Measurements from ENCODE around the gene TANK. TPM values are rescaled to one million over a fixed set of nuclear protein-coding genes. Genes with fewer than 3 reads are reported as not detected.

TANK gene
- total RNA-seq, 1 experiment from 2014 or later = 52.5 TPM

DNA sequence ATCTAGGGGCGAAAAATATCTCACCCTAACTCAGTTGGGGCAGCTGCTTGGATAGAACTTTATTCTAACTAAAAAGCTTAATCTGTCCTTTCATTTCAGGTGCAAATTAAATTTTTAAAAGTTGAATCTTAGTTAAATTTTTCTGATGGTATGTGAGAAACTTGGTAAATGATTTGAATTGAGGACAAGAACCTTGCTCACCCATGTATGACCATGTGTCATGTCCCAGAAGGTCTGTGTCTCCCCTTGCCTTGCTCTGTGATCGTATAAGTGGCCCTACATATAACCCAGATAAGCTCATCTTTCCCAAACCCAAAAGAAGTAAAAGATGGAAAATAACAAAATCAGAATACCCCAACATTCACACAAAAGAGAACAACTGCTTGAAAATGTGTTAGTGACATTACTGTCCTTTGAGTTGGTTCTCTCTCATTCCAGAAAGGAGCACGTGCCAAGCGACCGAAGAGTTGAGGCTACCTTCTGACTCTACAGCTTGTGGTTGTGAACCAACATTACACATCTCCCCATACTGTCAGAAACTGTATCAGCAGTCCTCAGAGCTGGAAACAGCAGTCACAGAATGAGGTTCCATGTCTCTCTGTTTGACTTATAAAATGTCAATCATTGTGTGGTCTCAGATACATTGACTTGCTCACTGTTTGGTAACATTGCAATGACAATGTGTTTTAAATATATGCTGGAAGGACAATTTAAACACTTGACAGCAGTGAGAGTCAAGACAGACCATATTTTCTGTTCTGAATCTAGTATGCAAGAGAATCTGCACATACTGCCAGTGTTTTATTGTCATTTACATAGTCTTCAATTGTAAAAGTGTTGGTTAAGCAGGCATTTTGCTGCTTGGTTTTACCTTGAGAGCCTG is 46.3 kb upstream of the TANK start:
- H3K4me2 ChIP-seq (ENCODE audit: low read length) = no peak overlapping the region
- no peaks in the 10 kb centered on the region for H3K9me2 ChIP-seq (ENCODE audit: insufficient read depth)
- H3K4me1 ChIP-seq (ENCODE audit: control insufficient read depth in 1 of 2, insufficient read depth in 2 of 2, low read length in 2 of 2) = peaks cover 0 to 3% of the 10 kb centered on the region in 2 experiments; a peak in 1 of 4 replicates
- ChIA-PET CTCF (no interaction called here), RAD21 (ENCODE audit: low non-redundant PET in 1 of 2, low total read pairs in 2 of 2, uncharacterized antibody in 2 of 2, unreplicated experiment in 2 of 2) (no interaction called here), POLR2A (interaction anchor here (0.6 to 1.4 kb wide), 3 partner anchors 8 to 13 kb away, joined by 3 to 6 read pairs (median 5); no protein-coding TSS in a partner anchor)
- TF ChIP-seq, protein P1, sequence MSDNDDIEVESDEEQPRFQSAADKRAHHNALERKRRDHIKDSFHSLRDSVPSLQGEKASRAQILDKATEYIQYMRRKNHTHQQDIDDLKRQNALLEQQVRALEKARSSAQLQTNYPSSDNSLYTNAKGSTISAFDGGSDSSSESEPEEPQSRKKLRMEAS (IDR thresholded peaks at IDR 0.05) = no peak
- no peak for TF ChIP-seq CEBPB (IDR thresholded peaks at IDR 0.05; ENCODE audit: low read depth)
- TF ChIP-seq JUND (IDR thresholded peaks at IDR 0.05) = no peak
- H3K9me3 ChIP-seq (ENCODE audit: control insufficient read depth in 1 of 2, insufficient read depth in 1 of 2, low read depth in 1 of 2, low read length in 2 of 2) = no peaks in the 10 kb centered on the region
- no TSS peak for BruUV-seq (replicated peaks)
- no peak overlapping the region for H3K9ac ChIP-seq (ENCODE audit: low read length)
- no peaks in the 10 kb centered on the region for H3K36me3 ChIP-seq (ENCODE audit: control insufficient read depth in 1 of 2, insufficient read depth in 2 of 2, low read length in 2 of 2)
- H3K4me3 ChIP-seq (replicated peaks in 1 of 2; ENCODE audit: low read depth in 1 of 2, low read length in 2 of 2) = no peak overlapping the region
- DNase-seq (ENCODE audit: low read depth, low spot score) (no peak), ATAC-seq (no peak)
- H3K27ac ChIP-seq (ENCODE audit: low read depth, low read length) = no peak overlapping the region
- H3K79me2 ChIP-seq (ENCODE audit: insufficient read depth, low read length) = no peaks in the 10 kb centered on the region
- intact Hi-C loops (cut with micrococcal nuclease) = no loop called here
- no peaks in the 10 kb centered on the region for H3K27me3 ChIP-seq (ENCODE audit: insufficient read depth, low read length)
- no peaks in the 10 kb centered on the region for H4K20me1 ChIP-seq (ENCODE audit: insufficient read depth)
- H2AFZ ChIP-seq (ENCODE audit: low read depth, low read length, poor library complexity, severe bottlenecking) = no peak overlapping the region

DNA sequence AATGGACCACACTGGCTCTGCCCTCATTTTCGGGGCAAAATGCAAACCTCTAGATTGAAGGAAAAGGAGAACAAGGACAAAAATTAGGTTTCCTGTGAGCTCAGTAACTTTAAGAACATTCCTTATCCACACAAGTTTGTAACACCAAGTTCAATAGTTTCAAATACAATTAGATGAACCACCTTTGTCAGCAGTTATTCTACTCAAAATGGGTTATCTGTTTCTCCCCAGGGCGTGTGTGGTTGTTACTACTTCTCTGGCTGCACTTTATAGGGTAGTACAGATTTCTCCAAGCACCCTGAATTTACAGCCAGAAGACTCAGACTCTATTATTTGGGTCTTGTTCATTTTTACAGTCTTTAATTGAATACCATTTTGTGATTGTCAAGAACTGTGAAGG is 45.0 kb upstream of the TANK start:
- Histone ChIP-seq H3K27me3 (ENCODE audit: insufficient read depth, low read length) (no peaks in the 10 kb centered on the region), H3K79me2 (ENCODE audit: insufficient read depth, low read length) (no peaks in the 10 kb centered on the region), H3K9me2 (ENCODE audit: insufficient read depth) (no peaks in the 10 kb centered on the region), H3K9me3 (ENCODE audit: control insufficient read depth in 1 of 2, insufficient read depth in 1 of 2, low read depth in 1 of 2, low read length in 2 of 2) (no peaks in the 10 kb centered on the region), H3K4me3 (replicated peaks in 1 of 2; ENCODE audit: low read depth in 1 of 2, low read length in 2 of 2) (no peak overlapping the region), H2AFZ (ENCODE audit: low read depth, low read length, poor library complexity, severe bottlenecking) (no peak overlapping the region), H3K9ac (ENCODE audit: low read length) (no peak overlapping the region), H3K27ac (ENCODE audit: low read depth, low read length) (no peak overlapping the region), H4K20me1 (ENCODE audit: insufficient read depth) (no peaks in the 10 kb centered on the region), H3K4me2 (ENCODE audit: low read length) (no peak overlapping the region), H3K36me3 (ENCODE audit: control insufficient read depth in 1 of 2, insufficient read depth in 2 of 2, low read length in 2 of 2) (no peaks in the 10 kb centered on the region), H3K4me1 (ENCODE audit: control insufficient read depth in 1 of 2, insufficient read depth in 2 of 2, low read length in 2 of 2) (peaks cover 0 to 3% of the 10 kb centered on the region in 2 experiments; a peak in 1 of 4 replicates)
- DNase-seq (ENCODE audit: low read depth, low spot score) (no peak), ATAC-seq (no peak)
- TF ChIP-seq ZFX (IDR thresholded peaks at IDR 0.05) (no peak), SRF (IDR thresholded peaks at IDR 0.05; ENCODE audit: low read depth) (no peak), ELF1 (IDR thresholded peaks at IDR 0.05; ENCODE audit: borderline replicate concordance, low read depth) (no peak), FOSL1 (IDR thresholded peaks at IDR 0.05; ENCODE audit: low read depth) (no peak), CBX3 (IDR thresholded peaks at IDR 0.05; ENCODE audit: low read depth) (no peak), CEBPB (IDR thresholded peaks at IDR 0.05; ENCODE audit: low read depth) (no peak), EGR1 (IDR thresholded peaks at IDR 0.05; ENCODE audit: low read depth) (no peak)
- ChIA-PET CTCF (no interaction called here), POLR2A (no interaction called here), RAD21 (ENCODE audit: low non-redundant PET in 1 of 2, low total read pairs in 2 of 2, uncharacterized antibody in 2 of 2, unreplicated experiment in 2 of 2) (no interaction called here)
- no TSS peak for BruUV-seq (replicated peaks)
- intact Hi-C loops (cut with micrococcal nuclease) = no loop called here

Measured in HCT116 (cell line).